B cell (primary cell): Measurements from ENCODE around the gene RNASE8. TPM values are rescaled to one million over a fixed set of nuclear protein-coding genes. Genes with fewer than 3 reads are reported as not detected.
A peak's percentile ranks its signal among the peaks of the same experiment; 100 is the strongest.

Experiments used
- ATAC-seq: fragments of 200-7000 bp; cut with Tn5 transposase; one replicate; pipeline ENCODE4 v1.10.0; 2021; ENCODE audit warnings: low read depth, mild to moderate bottlenecking, moderate number of reproducible peaks, moderate library complexity
- CTCF ChIA-PET: fragments of 350-600 bp; sonication (Branson Sonifier 250); formaldehyde crosslinking; loops from one replicate; lab custom pipeline; 2021; ENCODE audit warnings: antibody characterized with exemption, inconsistent platforms; lab: Charles Lee
- POLR2A ChIA-PET: fragments of 350-600 bp; sonication (Branson Sonifier 250); formaldehyde crosslinking; loops from one replicate; lab custom pipeline; 2021; ENCODE audit warnings: antibody characterized with exemption; lab: Charles Lee
- DNase-seq: peaks from one replicate; pipeline ENCODE4 v3.0.0; 2013
- H2AFZ ChIP-seq: 2 replicates; pipeline ENCODE4 v1.6.1; 2012; ENCODE audit warnings: mild to moderate bottlenecking, low read depth, low read length; ENCODE audit not compliant: insufficient read depth, poor library complexity, severe bottlenecking
- H3K27ac ChIP-seq, 2 donors: 1 replicate in 1 of 2; 2 replicates in 1 of 2; pipeline ENCODE4 v1.5.1; 2012 to 2013; ENCODE audit warnings: low read length in 2 of 2, mild to moderate bottlenecking in 2 of 2, moderate library complexity in 1 of 2
- H3K27me3 ChIP-seq, 4 experiments: fragments of 200-600 bp in 1 of 4; sonication (generic) in 1 of 4; replicated peaks in 1 of 4; 1 replicate in 2 of 4; 2 replicates in 2 of 4; pipeline versions ENCODE4 v1.6.1 to v1.7.0; 2013 to 2016; ENCODE audit warnings: low read length in 3 of 4, mild to moderate bottlenecking in 2 of 4, mixed read lengths in 1 of 4, moderate library complexity in 1 of 4; ENCODE audit not compliant: insufficient read depth in 4 of 4, control insufficient read depth in 3 of 4; ENCODE audit errors: control extremely low read depth in 1 of 4
- H3K36me3 ChIP-seq, 2 experiments: replicated peaks in 1 of 2; 1 replicate in 1 of 2; 2 replicates in 1 of 2; pipeline versions ENCODE4 v1.6.1 to v1.7.1; 2013; ENCODE audit warnings: low read length in 1 of 2; ENCODE audit not compliant: insufficient read depth in 2 of 2, control insufficient read depth in 1 of 2; ENCODE audit errors: control extremely low read depth in 1 of 2, extremely low read depth in 1 of 2
- H3K4me1 ChIP-seq, 2 donors: fragments of 200-600 bp in 1 of 2; sonication (generic) in 1 of 2; 1 replicate in 1 of 2; 2 replicates in 1 of 2; pipeline versions ENCODE4 v1.5.1 to v1.6.1; 2013 to 2017; ENCODE audit warnings: low read length in 2 of 2; ENCODE audit not compliant: control insufficient read depth in 2 of 2, insufficient read depth in 2 of 2
- H3K4me2 ChIP-seq: replicated peaks from 2 replicates; pipeline ENCODE3; 2012; ENCODE audit warnings: mild to moderate bottlenecking, low read depth, low read length; ENCODE audit not compliant: poor library complexity, severe bottlenecking
- H3K4me3 ChIP-seq, 5 experiments: fragments of 200-600 bp in 1 of 5; sonication (generic) in 1 of 5; 1 replicate in 3 of 5; 2 replicates in 2 of 5; pipeline versions ENCODE4 v1.5.1 to v1.7.0; 2011 to 2016; ENCODE audit warnings: low read length in 4 of 5, mild to moderate bottlenecking in 4 of 5, low read depth in 2 of 5, control low read depth in 1 of 5, moderate library complexity in 1 of 5; ENCODE audit not compliant: insufficient read depth in 1 of 5; ENCODE audit errors: control extremely low read depth in 1 of 5, extremely low read depth in 1 of 5
- H3K79me2 ChIP-seq: fragments of 200-600 bp; sonication (generic); one replicate; pipeline ENCODE4 v1.6.0; 2016; ENCODE audit warnings: low read length; ENCODE audit not compliant: control insufficient read depth, insufficient read depth
- H3K9ac ChIP-seq: fragments of 200-600 bp; sonication (generic); 2 replicates; pipeline ENCODE4 v1.6.1; 2017; ENCODE audit warnings: mild to moderate bottlenecking, low read length, moderate library complexity
- H3K9me3 ChIP-seq, 3 donors: one replicate each; pipeline versions ENCODE4 v1.6.1 to v1.7.1; 2013; ENCODE audit warnings: low read length in 2 of 3; ENCODE audit not compliant: control insufficient read depth in 2 of 3, insufficient read depth in 1 of 3; ENCODE audit errors: control extremely low read depth in 1 of 3
- H4K20me1 ChIP-seq: 2 replicates; pipeline ENCODE4 v1.6.0; 2012; ENCODE audit warnings: mild to moderate bottlenecking, low read length; ENCODE audit not compliant: insufficient read depth, control insufficient read depth, poor library complexity, severe bottlenecking
- H3K27ac Mint-ChIP-seq: one replicate; pipeline ENCODE4 v1.8.0; 2021; ENCODE audit warnings: mixed read lengths
- H3K27me3 Mint-ChIP-seq: one replicate; pipeline ENCODE4 v1.8.0; 2021; ENCODE audit warnings: mixed read lengths
- H3K4me1 Mint-ChIP-seq: one replicate; pipeline ENCODE4 v1.8.0; 2021; ENCODE audit warnings: mixed read lengths
- H3K4me3 Mint-ChIP-seq: one replicate; pipeline ENCODE4 v1.8.0; 2021; ENCODE audit warnings: mixed read lengths
- H3K9me3 Mint-ChIP-seq: one replicate; pipeline ENCODE4 v1.8.0; 2022; ENCODE audit warnings: mixed read lengths; ENCODE audit not compliant: insufficient read depth
- CTCF ChIP-seq: fragments of 200-600 bp; IDR thresholded peaks from one replicate; pipeline ENCODE4 v1.8.0; 2022; ENCODE audit warnings: antibody characterized with exemption, mild to moderate bottlenecking
- EZH2 ChIP-seq: IDR thresholded peaks from 2 replicates; pipeline ENCODE4 v1.6.1; 2012; ENCODE audit warnings: borderline replicate concordance, low read depth, mild to moderate bottlenecking, moderate library complexity, low read length; ENCODE audit not compliant: insufficient read depth, poor library complexity, severe bottlenecking
- WGBS: methylation state at CpG from one replicate; pipeline ENCODE4 v1.1.5; 2013; ENCODE audit warnings: missing lambda C conversion rate; ENCODE audit not compliant: insufficient coverage; 5-methylcytosine and 5-hydroxymethylcytosine counted together
- intact Hi-C: fragments of 100-400 bp; cut with micrococcal nuclease; formaldehyde crosslinking; loops from one replicate; pipeline ENCODE4 v1.10.0; 2022
- polyA plus RNA-seq: library from polyadenylated mRNA; depleted of rRNA; stranded (reverse); fragments of >200 nt; gene quantifications from 2 replicates; pipeline ENCODE4 v1.2.3, GENCODE V29; 2012
- total RNA-seq, 2 donors: library from RNA; stranded (reverse); fragments of 120-200 nt in 1 of 2; gene quantifications; 1 replicate in 1 of 2; 2 replicates in 1 of 2; pipeline versions ENCODE4 v1.2.3 to v1.2.4, GENCODE V29; 2013 to 2022

The RNASE8 gene
- total and polyA plus RNA-seq, 2 donors (not counting 1 experiment from before 2014, with no cell fraction given): not detected

DNA sequence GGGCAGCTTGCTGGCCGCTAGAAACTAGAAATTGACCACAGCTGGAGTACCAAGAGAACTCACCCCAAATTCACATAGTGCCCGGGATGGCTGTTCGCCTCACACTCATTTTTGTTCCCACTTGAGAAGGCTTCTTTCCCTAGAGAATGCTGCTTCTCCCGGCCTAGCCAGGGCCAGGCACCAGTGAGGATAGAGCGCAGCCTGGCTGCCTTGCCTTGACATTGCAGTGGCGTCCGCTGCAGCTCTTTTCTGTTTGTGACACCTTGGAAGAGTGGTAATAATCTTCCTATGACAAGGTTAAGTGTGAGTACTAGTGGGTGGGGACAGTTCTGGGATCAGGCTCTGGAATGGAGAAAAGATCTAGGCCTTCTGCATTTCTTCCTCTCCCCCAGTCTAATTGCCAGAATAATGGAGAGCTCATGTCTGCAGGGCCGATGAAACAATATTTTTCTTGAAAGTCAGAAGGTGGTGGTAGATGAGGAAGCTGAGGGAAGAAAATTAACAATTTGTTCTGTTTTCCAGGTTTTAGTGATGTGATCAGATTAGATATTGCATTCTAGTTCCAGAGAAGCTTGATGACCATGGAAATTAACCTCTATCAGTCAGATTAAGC is 46.9 kb downstream of the RNASE8 start:
- Mint-ChIP-seq H3K4me1 (peaks cover 12% of the 10 kb centered on the region), H3K27me3 (peaks cover 20% of the 10 kb centered on the region), H3K9me3 (no peaks in the 10 kb centered on the region), H3K27ac (peak overlapping the region; percentile 96), H3K4me3 (peak overlapping the region; percentile 78)
- H3K4me1 ChIP-seq: peaks cover 12 to 20% of the 10 kb centered on the region in 2 donors
- peak overlapping the region; percentile 75 for H3K4me2 ChIP-seq
- peak overlapping the region; percentile 72 to 92 (median 84) for H3K4me3 ChIP-seq
- POLR2A ChIA-PET: interaction anchor here (0.6 to 2.6 kb wide), 6 partner anchors 12 to 92 kb away, joined by 3 to 27 read pairs (median 6); partner anchors contain the start of gene ARHGEF40
- CTCF ChIA-PET: interaction anchor here (0.7 to 11.8 kb wide), 22 partner anchors 10 to 175 kb away, joined by 3 to 348 read pairs (median 6); partner anchors contain the start of genes ARHGEF40, NDRG2 and RPGRIP1
- peak; percentile 84 for TF ChIP-seq CTCF
- no peak for TF ChIP-seq EZH2
- 0% methylated on average over 7 of the region's 8 CpGs for WGBS
- ATAC-seq (peak; percentile 39), DNase-seq (peak; percentile 80)
- H3K9me3 ChIP-seq: no peaks in the 10 kb centered on the region
- intact Hi-C loops: loop anchor here (1.0 to 10.0 kb wide), 9 partner anchors 12 to 762 kb away; partner anchors contain the start of genes CHD8, HNRNPC, NDRG2 and PARP2
- H3K36me3 ChIP-seq: no peaks in the 10 kb centered on the region
- peak overlapping the region; percentile 83 for H2AFZ ChIP-seq
- peak overlapping the region; percentile 87 for H3K9ac ChIP-seq
- peak overlapping the region; percentile 93 to 96 for H3K27ac ChIP-seq
- H3K27me3 ChIP-seq: peaks cover 0 to 18% (median 10%) of the 10 kb centered on the region in 4 experiments
- no peaks in the 10 kb centered on the region for H4K20me1 ChIP-seq
- no peaks in the 10 kb centered on the region for H3K79me2 ChIP-seq

GRCh38 chr14:21105095-21105494 is 47.5 kb downstream of the RNASE8 start:
- Histone ChIP-seq H3K9me3 (no peaks in the 10 kb centered on the region), H3K4me3 (no peak overlapping the region), H3K4me1 (peaks cover 12 to 20% of the 10 kb centered on the region in 2 donors), H3K27ac (no peak overlapping the region), H3K4me2 (no peak overlapping the region), H3K27me3 (peaks cover 0 to 15% (median 6%) of the 10 kb centered on the region in 4 experiments), H4K20me1 (no peaks in the 10 kb centered on the region), H3K79me2 (no peaks in the 10 kb centered on the region), H3K36me3 (no peaks in the 10 kb centered on the region), H2AFZ (no peak overlapping the region), H3K9ac (no peak overlapping the region)
- no peak overlapping the region for H3K4me3 Mint-ChIP-seq
- TF ChIP-seq EZH2 (no peak), CTCF (no peak)
- no peaks in the 10 kb centered on the region for H3K9me3 Mint-ChIP-seq
- no peak overlapping the region for H3K27ac Mint-ChIP-seq
- peaks cover 12% of the 10 kb centered on the region for H3K4me1 Mint-ChIP-seq
- DNase-seq (no peak), ATAC-seq (no peak)
- intact Hi-C loops: loop anchor here (2.0 to 10.0 kb wide), 2 partner anchors 80 to 490 kb away; partner anchors contain the start of gene NDRG2
- H3K27me3 Mint-ChIP-seq: peaks cover 16% of the 10 kb centered on the region
- ChIA-PET POLR2A (interaction anchor here (0.9 to 2.6 kb wide), 4 partner anchors 34 to 93 kb away, joined by 3 to 27 read pairs (median 8); partner anchors contain the start of gene ARHGEF40), CTCF (interaction anchor here (0.7 to 11.8 kb wide), 22 partner anchors 9 to 175 kb away, joined by 3 to 348 read pairs (median 6); partner anchors contain the start of genes ARHGEF40, NDRG2 and RPGRIP1)
- WGBS: 90% methylated on average over 2 of the region's 8 CpGs
